ENCODE measurements around the gene AHSA1.

AHSA1 gene

DNA sequence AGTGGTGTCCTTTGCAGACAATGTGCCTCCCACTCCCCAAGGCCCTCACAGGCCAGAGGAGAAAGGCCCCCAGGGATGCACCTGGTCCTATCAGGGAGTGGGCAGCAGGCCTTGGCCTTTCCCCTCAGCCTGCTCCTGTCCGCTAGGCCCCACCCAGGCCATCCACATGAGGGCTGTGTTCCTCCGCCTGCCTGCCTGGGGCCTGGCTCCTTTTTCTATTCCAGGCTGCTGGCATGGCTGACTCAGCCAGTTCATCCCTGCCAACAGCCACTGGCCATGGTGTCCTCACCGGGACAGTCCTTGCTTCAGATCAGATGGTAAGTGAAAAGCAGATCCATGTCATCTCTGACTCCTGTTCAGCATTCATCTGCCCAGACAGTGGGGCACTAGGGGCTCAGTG is 27.4 kb downstream of the AHSA1 start:
- no peak overlapping the region for H3K4me3 ChIP-seq (ENCODE audit: low read length)
- TF ChIP-seq, protein P1, sequence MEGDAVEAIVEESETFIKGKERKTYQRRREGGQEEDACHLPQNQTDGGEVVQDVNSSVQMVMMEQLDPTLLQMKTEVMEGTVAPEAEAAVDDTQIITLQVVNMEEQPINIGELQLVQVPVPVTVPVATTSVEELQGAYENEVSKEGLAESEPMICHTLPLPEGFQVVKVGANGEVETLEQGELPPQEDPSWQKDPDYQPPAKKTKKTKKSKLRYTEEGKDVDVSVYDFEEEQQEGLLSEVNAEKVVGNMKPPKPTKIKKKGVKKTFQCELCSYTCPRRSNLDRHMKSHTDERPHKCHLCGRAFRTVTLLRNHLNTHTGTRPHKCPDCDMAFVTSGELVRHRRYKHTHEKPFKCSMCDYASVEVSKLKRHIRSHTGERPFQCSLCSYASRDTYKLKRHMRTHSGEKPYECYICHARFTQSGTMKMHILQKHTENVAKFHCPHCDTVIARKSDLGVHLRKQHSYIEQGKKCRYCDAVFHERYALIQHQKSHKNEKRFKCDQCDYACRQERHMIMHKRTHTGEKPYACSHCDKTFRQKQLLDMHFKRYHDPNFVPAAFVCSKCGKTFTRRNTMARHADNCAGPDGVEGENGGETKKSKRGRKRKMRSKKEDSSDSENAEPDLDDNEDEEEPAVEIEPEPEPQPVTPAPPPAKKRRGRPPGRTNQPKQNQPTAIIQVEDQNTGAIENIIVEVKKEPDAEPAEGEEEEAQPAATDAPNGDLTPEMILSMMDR (IDR thresholded peaks at IDR 0.05; ENCODE audit: insufficient read depth, low read depth, low read length, missing control alignments), result no peak
- no peak for DNase-seq (ENCODE audit: low read depth)

DNA sequence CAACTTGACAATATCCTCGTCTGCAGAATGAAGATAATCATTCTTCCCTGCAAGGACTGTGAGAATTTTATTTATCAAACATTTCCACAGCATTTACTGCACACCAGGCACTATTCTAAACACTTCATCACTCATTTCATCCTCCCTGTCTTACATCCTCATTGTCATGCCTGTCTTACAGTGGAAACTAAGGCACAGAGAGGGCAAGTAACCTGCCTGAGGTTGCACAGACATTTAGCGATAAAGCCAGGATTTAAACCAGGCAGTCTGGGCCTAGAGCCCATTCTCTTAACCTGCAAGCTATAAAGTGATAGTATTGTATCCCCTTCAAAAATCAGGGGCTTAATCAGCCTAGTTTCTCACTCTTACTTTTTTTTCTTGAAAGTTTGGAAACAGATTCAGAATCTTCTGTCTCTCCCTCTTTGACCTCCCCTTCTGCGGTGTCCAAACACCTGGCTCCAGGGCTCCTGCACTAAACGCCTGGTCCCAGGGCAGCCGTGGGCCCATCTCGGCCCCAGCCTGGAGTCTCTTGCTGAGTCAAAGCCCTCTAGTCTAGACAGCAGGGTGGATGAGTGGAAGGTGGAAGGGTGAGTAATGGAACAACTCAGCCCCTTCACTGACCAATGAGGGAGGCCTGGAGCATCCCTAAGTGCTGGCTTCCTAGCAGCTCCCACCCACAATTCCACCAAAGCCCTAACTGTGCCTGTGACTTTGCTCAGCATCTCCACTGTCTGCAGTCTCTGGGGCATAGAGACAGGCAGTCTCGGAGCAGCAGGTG is 28.2 kb downstream of the AHSA1 start:
- peak; percentile 80 for DNase-seq (ENCODE audit: low read depth)
- TF ChIP-seq, protein P1 (IDR thresholded peaks at IDR 0.05; ENCODE audit: insufficient read depth, low read depth, low read length, missing control alignments), result no peak
- H3K4me3 ChIP-seq (ENCODE audit: low read length), result no peak overlapping the region

DNA sequence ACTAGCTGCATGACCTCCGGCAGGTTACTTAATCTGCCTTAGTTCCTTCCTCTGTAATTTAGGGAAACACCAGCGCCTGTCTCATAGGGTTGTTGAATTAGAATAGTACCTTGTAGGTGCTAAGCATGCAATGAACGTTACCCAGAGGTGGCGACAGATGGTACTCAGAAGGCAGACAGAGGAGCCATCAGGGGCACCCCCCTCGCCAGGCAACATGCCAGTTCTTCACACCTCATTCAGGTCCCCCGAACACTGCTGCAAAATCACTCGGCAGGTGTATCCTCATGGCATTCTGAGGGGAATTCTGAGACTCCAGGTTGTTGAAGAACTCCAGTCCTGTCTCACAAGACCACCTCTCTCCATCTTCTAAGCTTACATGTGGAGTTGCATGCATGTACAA is 30.7 kb downstream of the AHSA1 start:
- no peak for DNase-seq (ENCODE audit: low read depth)
- no peak overlapping the region for H3K4me3 ChIP-seq (ENCODE audit: low read length)
- TF ChIP-seq, protein P1 (IDR thresholded peaks at IDR 0.05; ENCODE audit: insufficient read depth, low read depth, low read length, missing control alignments), result no peak

DNA sequence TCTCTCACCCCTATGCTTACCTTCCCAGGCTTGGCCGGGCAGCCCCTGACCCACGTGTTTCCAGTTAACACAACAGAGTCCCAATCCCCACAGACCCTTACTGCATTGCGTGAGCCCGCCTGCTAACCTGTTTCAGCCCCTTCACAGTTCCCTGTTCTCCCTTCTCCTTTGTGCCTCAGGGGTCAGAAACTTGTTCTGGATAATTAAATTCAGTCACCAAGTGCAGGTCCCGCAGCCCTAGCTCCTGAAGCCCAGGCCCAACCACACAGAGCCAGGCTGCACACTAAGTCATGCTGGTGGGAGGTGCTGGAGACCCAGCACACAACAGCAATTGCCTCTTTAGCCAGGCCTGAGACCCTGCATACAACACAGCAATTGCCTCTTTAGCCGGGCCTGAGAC is 31.1 kb downstream of the AHSA1 start:
- TF ChIP-seq, protein P1 (IDR thresholded peaks at IDR 0.05; ENCODE audit: insufficient read depth, low read depth, low read length, missing control alignments), result no peak
- DNase-seq (ENCODE audit: low read depth), result no peak
- H3K4me3 ChIP-seq (ENCODE audit: low read length), result no peak overlapping the region

DNA sequence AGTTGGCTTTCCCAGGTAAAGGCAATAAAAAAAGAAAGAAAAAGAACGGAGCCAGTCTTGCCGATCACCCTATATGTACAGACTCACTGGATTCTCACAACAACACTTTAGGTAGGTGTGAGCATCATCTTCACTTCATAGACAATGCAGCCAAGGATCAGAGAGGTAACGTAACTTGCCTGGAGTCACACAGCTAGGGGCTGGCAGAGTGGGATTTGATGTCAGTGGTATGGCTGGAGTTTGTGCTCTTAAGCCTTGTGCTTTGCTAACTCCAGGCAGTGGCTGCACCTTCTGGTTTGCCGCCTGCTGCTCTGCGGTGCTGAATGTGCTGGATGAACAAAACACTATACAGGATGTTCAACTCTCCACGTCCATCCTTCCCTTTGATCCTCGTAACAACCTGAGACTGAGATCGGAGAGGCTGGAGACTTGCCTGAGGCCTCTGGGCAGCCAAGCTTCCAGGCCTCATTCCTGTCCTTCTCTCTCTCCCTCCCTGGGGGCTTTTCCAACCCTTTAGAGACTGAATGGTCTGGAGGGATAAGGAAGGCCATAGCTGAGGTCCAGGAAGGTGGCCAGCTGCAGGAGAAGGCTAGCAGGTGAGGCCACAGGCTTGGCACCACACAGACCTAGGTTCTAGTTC is 32.6 kb downstream of the AHSA1 start:
- DNase-seq (ENCODE audit: low read depth), result no peak
- TF ChIP-seq, protein P1 (IDR thresholded peaks at IDR 0.05; ENCODE audit: insufficient read depth, low read depth, low read length, missing control alignments), result no peak
- H3K4me3 ChIP-seq (ENCODE audit: low read length), result no peak overlapping the region

DNA sequence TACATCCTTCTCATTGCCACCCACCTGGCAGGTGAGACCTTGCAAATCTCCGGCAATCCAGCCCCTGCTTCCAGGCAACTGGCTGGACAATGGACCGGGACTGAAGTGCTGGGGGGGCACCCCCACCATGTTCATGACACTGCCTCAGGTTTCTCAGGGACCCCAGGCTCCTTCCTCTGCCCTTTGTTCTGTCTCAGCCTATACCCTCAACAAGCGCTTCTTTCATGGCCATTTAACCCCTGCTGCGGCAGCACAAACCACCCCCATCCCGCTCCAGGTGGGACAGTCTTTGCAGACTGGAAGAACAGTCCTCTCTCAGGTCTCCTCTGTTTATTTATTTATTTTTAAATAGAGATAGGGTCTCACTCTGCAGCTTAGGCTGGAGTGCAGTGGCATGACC is 33.2 kb downstream of the AHSA1 start:
- no peak for DNase-seq (ENCODE audit: low read depth)
- TF ChIP-seq, protein P1 (IDR thresholded peaks at IDR 0.05; ENCODE audit: insufficient read depth, low read depth, low read length, missing control alignments), result no peak
- no peak overlapping the region for H3K4me3 ChIP-seq (ENCODE audit: low read length)
